ENCODE data around the gene MTCL1.

MTCL1 gene

DNA sequence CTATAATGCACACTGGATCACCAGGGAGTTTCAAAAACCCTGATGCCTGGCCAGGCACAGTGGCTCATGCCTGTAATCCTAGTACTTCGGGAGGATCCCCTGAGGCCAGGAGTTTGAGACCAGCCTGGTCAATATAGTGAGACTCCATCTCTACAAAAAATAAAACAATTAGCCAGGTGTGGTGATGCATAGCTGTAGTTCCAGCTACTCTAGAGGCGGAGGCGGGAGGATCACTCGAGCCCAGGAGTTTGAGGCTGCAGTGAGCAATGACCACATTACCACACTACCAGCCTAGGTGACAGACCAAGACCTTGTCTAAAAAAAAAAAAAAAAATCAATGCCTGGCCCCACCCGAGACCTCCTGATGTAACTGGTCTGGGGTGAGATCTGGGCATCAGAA lies 137.2 kb downstream of the MTCL1 start:
- DNase-seq = no peak

DNA sequence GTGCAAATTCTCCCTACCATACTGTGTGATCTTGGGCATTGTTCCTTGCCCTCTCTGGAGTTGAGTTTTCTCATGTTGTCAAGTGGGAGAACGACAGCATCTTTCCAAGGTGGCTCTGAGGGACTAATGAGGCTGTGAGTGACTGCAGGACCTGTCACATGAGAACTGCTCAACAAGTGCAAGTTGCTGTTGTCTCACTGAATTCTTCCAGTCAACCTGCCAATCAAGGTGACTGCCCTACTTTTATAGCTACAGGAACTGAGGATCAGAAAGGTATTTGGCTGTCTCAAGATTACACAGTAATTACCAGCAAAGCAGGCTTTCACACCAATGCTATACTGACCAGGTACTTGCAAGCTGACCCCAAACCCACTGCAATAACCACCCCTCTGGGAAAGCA lies 137.6 kb downstream of the MTCL1 start:
- no peak for DNase-seq

DNA sequence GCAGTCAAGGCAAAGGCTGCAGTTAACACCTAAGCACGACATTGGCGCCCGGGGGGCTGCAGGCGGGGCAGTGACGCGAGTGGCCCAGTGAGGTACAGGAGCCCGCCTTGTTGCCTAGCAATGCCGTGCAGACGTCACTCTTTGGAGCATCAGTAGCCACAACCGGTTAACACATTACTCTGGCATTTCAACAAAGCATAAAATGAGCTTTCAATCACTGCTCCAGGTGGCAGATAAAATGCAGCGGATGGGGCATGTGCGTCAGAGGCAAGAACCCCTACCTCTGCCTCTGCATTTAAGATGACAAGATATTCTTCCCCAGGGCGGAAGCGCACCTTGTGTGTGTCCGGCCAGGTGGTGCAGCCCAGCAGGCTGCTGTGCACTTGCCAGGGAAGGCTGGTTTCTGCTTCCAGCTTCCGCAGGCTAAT lies 139.4 kb downstream of the MTCL1 start:
- DNase-seq = no peak

DNA sequence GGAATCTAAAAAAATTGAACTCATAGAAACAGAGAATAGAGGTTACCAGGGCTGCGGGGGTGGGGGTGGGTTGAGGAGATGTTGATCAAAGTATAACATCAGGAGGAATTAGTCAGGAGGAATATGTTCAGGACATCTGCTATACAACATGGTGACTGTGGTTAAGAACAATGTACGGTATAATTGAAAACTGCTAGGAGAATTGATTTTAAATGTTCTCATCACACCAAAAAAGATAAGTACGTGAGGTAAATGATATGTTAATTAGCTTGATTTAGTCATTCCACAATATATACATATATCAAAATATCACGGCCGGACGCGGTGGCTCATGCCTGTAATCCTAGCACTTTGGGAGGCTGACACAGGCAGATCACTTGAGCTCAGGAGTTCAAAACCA lies 140.2 kb downstream of the MTCL1 start:
- DNase-seq = no peak

DNA sequence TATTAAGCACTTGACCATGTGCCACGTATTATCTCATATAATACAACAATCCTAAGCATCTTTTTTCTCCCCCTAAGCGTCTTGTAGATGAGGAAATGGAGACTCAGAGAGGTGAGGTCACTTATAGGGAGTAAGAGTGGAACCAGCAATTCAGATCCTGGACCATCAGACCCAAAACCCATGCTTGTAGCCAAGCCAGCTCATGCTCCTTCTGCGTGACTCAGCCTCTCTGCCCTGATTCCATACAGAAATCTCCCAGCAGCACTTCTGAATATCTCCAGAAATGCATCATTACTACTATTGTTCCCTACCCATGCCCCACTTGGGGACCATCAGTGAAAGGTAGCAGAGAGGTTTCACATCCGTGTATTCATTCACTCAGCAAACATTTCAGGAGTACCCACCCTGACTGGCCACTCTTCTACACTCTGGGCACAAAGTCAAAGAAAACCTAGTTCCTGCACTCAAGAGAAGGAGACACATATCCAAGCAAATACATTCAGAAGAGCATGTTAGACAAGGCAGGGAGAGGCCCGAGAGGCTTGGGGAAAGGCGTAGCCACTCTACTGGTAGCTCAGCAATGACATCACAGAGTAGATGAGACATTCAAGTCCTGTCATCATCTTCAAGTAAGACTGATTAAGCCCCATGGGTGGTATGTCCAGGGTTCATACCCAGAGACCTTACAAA lies 141.9 kb downstream of the MTCL1 start:
- DNase-seq = no peak

DNA sequence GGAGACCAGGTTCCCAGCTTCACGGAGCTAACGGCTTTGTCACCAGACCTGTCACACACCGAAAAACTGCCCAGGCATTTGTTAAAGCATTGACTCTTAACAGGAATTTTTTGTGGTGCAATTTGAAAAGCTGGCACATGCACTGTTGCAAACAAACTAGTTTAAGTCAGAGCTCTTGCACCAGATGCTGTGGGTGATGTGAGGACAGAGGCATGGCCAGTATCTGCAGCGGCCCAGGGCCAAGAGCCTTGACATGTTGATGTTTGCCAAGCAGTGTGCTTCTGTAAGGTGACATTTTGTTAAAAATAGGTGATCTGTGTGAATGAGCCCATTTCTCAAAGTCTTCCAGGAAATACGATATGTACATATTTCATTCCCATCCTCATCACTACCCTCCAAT lies 142.5 kb downstream of the MTCL1 start:
- no peak for DNase-seq

DNA sequence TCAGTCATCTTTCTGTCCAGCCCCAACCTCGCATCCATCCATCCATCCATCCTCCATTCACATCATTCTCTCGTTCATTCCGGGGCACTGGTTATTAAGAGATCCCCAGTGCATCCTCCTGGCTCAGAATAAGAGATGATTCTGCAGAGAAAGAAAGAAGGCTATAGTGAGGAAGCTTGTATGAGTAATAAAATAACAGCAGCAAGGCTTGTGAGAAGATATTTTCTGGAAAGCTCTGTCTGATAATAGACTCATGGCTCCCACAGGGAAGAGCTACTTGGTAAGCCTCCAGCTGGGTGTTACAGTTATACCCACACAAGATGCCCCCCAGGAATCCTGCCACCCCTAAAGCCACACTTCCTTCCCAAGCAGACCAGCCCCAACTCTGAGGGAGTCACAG lies 143.2 kb downstream of the MTCL1 start:
- DNase-seq = no peak

DNA sequence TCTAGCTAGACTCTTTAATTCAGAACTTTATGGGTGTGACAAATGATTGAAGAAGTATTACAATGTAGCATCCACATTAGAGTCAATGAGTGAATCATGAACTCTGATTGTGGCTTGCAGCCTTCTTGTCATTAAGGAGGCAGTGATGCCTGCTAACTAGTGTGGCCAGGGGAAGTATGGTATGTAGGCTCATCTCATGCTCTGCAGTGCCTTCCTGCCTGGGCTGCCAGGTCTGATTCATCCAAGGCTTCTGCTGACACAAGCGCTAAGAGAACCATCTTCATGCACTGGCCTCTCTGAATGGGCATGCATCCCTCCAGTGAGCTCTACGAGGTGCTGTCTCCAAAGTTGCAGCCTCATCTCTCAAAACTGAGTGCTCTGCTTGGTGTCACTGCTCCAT lies 144.3 kb downstream of the MTCL1 start:
- DNase-seq = no peak

DNA sequence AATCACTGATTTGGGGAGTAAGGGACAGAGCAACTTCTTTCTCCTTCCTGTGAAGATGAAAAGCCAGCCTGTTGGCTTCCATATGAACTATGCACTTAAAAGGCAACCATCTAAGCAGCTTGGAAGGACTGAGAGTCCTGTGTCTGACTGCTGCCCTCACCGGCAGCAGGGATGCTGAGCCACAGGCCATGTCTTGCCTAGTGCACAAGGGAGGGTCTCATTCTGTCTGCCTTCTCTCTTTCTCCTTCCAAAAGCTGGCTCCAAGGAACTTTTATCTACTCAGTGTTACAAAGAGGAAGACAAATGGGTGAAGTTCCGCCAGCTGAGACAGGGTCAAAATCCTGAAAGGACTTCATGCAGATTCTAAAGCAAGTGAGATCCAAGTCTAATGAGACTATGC lies 146.3 kb downstream of the MTCL1 start:
- DNase-seq = no peak

DNA sequence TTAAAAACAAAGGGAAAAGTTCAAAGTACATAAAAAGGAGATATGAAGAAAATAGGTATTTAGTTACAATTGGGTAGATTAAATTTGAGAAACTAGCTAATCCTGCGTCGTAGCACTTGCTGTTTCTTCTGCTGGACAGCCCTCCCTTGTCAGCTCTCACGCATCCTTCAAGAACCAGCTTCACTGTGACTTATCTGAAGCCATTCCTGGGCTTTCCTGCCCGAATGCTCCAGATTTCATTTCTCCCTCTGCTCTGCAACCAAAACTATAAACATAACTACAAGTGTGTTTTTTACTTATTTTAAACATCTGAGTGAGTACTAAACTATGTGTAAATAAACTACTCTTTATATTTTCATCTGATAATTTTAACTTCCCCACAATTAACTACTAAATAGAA lies 149.2 kb downstream of the MTCL1 start:
- DNase-seq = no peak

DNA sequence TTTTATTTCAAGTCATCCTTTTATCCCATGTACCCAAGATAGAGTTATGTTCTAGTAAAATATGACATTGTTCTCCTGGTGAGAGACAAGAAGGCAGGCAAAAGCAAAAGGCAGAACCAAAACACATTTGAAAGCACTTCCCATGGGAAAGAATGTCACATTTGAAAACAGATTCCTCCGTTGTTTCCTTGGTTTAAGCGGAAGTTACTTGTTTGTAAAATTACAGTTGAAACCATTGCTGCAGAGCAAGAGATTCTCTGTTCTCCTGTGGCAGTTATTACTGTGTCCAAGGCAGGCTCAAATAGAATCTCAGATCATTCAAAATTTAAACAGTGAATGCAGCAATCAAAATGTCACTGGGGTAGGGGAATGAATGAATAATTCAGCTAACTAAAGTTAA lies 149.6 kb downstream of the MTCL1 start:
- no peak for DNase-seq

DNA sequence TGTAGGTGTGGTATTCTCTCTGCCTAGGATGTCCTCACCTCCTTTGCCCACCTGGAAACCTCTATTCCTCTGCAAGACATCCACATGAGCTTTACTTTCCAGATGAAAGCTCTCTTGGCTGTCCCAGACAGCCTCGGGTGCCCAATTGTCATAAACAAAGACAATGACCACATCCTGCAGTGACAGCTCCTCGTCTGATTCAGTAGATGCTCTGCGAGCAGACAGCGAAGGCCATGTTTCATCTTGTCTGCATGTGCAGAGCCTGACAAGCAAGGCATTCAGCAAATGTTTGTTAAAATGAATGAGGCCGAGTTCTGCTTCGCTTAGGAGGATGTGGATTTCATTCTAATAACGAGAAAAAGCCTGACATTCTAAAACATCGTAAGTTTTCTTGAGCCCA lies 150.9 kb downstream of the MTCL1 start:
- DNase-seq = no peak

DNA sequence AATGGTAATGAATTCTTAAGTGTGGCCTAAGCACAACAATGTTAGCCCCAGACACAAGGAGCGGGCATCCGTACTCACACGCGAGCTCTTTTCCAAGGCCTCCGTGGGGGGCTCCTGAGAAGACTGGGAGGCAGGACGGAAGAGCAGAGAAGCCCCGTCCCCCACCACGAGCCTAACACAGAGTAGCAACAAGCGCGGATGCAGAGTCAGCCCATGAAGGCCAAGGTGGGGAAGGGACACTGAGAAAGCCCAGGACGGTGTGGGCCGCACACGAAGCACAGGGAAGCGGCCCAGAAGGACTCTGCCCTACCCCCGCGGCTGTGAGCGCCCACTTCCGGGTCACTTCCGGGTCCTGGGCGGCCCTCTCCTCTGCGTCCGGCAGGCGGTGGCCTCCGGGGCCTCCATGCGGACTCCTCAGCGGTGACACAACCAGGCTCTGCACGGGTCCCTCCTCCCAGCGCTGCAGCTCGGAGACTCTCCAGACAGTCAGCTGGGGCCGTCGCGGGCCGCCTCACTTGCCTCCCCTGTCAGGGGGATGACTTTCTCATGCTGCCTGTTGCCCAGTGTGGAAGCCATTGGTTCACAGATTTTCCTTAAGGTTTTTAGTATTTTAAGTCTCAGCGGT lies 151.5 kb downstream of the MTCL1 start:
- DNase-seq = no peak

DNA sequence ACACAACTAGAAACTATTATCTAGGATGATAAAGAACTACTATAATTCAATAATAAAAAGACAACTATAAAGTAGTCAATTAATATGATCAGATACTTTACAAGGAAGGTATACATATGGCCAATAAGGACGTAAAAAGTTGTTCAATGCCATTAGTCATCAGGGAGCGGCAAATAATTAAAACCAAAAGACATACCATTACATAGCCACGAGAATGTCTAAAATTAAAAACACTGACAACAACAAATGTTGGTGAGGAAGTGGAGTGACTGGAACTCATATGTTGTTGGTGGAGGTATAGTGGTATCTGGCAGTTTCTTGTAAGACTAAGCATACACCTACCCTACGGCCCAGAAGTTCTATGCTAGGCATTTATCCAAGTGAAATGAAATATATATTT lies 152.4 kb downstream of the MTCL1 start:
- no peak for DNase-seq

DNA sequence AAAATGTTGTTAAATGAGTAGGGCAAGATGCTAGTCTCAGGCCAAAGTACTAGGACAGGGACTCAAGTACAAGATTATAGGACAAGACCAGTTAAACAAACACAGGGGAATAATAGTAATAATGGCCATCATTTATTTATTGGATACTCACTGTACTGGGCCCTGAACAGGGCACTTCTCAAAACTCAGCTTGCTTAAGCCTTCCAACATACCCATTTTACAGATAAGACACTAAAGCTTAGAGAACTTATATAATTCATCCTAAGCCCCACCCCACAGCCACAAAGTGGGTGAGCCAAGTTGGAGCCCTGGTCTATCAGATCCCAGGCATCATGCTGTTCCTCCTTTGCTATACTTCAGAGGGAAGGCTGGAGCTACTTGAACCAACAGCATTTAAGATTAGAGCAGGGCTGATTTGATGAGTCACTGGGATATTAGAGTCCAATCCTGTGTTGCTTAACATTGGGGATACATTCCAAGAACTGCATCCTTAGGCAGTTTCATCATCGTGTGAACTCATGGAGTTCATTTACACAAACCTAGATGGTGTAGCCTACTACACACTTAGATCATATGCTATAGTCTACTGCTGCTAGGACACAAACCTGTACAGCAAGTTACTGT lies 153.6 kb downstream of the MTCL1 start:
- no peak for DNase-seq

DNA sequence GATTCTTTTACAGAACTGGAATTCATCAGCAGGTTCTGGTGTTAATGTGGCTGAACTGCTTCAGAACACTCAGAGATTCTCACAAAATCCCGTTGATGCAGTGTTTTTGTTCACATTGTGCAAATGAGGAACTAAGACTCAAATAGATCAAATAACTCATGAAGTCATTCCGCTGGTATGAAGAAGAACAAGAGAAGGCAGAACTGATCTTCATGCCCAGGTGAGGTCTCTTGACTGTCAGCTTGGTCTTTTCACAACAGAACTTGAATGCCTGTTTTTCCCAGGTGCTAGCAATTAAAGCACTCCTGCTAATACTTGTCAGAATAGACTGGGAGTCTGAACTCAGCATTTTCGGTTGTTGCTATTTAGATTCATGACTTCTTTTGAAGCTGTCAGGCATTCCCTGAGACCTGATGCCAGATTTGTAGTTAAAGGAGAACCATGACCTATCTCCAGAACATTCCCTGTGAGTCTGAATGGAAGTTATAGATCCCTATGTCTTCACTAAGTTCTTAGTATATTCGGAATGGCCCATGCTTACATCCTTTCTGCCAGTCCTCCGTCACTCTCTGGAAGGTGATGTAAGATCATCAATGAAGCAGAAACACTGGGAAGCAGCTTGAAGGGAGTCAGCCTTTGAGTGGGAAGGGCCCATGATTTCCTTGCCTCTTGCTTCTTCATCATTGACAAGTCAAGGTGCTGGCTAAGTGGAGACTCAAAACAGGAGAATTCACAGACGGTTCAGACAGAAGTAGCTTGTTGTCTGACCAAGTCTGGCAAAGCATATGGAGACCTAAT lies 155.7 kb downstream of the MTCL1 start:
- DNase-seq = no peak

DNA sequence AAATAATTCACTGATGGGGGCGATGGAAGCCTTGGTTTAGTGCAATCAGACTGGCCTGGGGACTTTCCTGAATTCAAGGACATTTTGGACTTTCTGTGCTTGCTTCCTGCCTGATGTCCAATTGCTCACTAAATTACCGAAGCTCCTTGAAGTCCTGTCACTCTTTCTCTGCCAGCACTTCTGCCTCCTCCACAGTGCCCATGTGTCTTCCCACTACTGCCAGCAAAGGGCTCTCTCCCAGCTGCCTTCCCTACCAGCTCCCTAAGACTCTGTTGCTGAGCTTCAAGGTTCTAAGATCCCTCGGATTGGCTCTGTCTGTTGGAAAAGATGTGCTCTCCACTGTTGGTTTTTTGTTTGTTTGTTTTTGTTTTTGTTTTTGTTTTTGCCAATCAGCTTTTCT lies 158.1 kb downstream of the MTCL1 start:
- DNase-seq = no peak

DNA sequence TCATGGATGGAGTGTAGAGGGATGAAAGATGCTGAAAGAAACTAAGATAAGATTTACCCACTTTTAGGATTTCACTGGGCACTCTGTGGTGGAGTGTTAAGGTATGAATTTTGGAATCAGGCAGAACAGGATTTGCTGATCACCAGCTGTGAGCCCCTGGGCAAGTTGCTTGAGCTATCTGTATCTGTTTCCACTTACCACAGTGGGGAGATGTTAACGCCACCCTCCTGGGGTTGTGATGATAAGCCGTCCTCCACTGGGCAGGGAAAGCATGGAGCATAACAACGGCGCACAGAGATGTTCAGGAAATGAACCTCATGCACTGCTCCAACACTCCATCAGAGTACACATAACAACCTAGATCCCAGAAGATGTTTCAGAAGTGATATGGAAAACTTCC lies 160.6 kb downstream of the MTCL1 start:
- no peak for DNase-seq

DNA sequence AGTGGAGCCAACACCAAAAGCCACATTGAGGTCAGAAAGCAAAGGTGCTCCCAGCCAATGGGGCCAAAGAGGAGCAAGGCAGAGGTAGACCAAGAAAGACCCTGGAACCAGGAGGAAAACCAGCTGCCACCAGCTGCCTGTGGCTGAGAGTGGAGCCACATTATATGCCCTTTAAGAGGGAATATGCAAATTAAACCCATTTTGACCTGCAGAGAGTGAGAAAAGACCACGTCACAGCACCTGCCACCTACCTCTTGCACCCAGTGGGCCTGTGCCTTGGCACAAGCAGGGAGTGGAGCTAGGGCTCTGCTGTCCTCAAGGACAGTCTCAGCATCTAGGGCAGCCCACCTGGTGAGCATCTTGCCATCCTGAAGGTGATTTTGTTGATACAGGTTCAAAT lies 161.3 kb downstream of the MTCL1 start:
- DNase-seq = no peak

DNA sequence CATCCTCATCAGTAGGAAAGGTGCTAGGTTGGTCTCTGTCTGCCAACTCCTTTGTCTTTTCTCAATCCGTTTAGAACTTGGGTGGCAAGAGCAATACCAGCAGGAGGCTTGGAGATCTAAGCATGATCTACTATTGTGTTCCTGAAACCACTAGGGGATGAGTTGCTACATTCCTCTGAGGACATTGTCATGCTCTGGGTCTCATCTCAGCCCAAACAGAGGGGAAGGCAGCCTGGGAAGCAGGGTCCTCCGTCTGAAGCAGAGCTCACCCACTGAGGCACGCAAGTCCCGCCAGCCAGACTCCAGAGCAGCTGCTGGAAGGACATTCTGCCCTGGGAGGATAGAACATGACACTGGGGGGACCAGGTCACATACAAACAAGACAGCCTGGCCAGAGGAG lies 162.9 kb downstream of the MTCL1 start:
- DNase-seq = no peak

DNA sequence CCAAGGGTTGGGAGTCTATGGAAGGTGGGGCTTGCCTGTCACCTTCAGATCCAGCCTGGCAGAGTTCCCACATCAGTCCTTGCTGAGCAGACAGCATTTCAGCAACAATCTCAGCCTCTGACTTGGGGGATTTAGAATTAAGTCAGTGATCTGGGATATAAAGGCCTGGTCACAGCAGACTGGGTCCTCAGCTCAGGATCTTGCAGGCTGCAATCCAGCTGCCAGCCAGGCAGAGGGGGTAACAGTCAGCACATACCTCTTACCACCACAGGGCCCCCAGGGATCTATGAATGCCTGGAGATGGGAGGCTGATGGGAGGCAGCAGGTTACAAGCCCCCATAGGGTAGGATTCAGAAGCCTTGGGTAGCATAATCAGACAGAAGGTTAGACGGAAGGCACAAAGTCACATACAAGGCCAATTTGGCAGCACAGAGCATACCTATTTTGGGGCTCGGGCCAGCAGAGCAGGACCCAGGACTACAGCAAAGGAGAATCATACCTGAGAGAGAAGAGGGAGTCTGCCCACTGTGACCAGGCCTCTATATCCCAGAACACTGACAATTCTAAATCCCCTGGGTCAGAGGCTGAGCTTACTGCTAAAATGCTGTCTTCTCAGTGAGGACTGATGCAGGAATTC lies 163.5 kb downstream of the MTCL1 start:
- DNase-seq = no peak

DNA sequence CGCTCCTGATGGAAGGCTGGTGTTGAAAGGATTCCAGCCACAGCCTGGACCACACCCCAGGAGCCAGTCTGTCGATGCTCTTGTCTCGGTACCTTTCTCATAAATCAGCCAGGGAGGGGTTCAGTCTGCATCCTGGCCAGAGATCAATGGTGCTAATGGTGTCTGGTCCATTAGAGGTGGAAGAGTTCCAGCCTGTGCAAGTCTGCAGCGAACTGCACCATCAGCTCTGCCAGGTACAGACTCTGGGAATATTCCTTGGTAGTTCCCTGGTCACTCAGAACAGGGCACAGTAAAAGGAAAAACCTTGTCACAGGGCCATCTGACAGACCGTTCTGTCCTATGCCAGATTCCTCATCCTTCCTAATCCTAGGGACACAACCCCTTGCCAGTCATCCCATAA lies 164.3 kb downstream of the MTCL1 start:
- DNase-seq = no peak

DNA sequence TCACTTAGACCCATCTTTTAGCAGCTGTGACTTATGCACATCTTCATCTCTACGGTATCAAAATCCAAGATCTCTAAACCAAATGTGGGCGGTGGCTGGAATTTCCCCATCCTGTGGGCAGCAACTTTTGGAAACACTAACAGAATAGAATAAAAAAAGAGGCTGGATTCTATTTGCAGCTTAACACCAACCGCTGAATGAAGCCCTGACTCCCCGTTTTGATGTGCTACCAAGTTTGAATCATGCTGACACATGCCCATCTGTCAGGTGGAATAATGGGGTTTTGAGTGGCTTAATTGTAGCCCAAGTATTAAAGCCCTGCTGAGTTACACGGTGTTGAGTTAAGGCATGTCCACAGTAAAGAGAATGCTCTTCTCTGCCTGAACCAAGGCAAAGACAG lies 165.2 kb downstream of the MTCL1 start:
- DNase-seq = no peak

Data from stimulated activated naive CD4-positive, alpha-beta T cell (primary cell).